Astrocyte (in vitro differentiated cells and primary cell): ENCODE data around the gene KIF26B. TPM values are rescaled to one million over a fixed set of nuclear protein-coding genes. Genes with fewer than 3 reads are reported as not detected.

Source experiments
- DNase-seq: peaks from one replicate; pipeline ENCODE4 v3.0.0-alpha.2; 2010; ENCODE audit warnings: low read depth
- FAIRE-seq: peaks from 2 replicates; lab custom pipeline; 2011; peaks lifted over from hg19 to GRCh38; lab: Jason Lieb, UNC
- H2AFZ ChIP-seq: 2 replicates; pipeline ENCODE4 v1.6.0; 2012; ENCODE audit warnings: low read depth, low read length, inconsistent platforms
- H3K27ac ChIP-seq: 2 replicates; pipeline ENCODE4 v1.5.1; 2011; ENCODE audit warnings: low read depth, low read length, inconsistent platforms
- H3K27me3 ChIP-seq: 2 replicates; pipeline ENCODE4 v1.6.0; 2011; ENCODE audit warnings: low read length, inconsistent platforms; ENCODE audit not compliant: insufficient read depth
- H3K36me3 ChIP-seq: 2 replicates; pipeline ENCODE4 v1.5.1; 2011; ENCODE audit warnings: low read length, inconsistent platforms; ENCODE audit not compliant: insufficient read depth
- H3K4me1 ChIP-seq: 2 replicates; pipeline ENCODE4 v1.5.1; 2011; ENCODE audit warnings: low read length, inconsistent platforms; ENCODE audit not compliant: insufficient read depth
- H3K4me2 ChIP-seq: 2 replicates; pipeline ENCODE4 v1.6.0; 2012; ENCODE audit warnings: low read length, inconsistent platforms
- H3K4me3 ChIP-seq: 2 replicates; pipeline ENCODE4 v1.5.1; 2011; ENCODE audit warnings: low read depth, mild to moderate bottlenecking, low read length, inconsistent platforms; ENCODE audit not compliant: insufficient read depth
- H3K79me2 ChIP-seq: 2 replicates; pipeline ENCODE4 v1.6.0; 2012; ENCODE audit warnings: mild to moderate bottlenecking, low read length, inconsistent platforms; ENCODE audit not compliant: insufficient read depth
- H3K9ac ChIP-seq: 2 replicates; pipeline ENCODE4 v1.6.0; 2012; ENCODE audit warnings: mild to moderate bottlenecking, low read length, inconsistent platforms
- H3K9me3 ChIP-seq: 2 replicates; pipeline ENCODE4 v1.5.1; 2012; ENCODE audit warnings: low read depth, mild to moderate bottlenecking, low read length, inconsistent platforms; ENCODE audit not compliant: insufficient read depth
- H4K20me1 ChIP-seq: 2 replicates; pipeline ENCODE4 v1.6.0; 2012; ENCODE audit warnings: low read length, inconsistent platforms; ENCODE audit not compliant: insufficient read depth
- H3K27ac Mint-ChIP-seq: one replicate; pipeline ENCODE4 v1.8.0; 2021; ENCODE audit warnings: mild to moderate bottlenecking, mixed read lengths; ENCODE audit not compliant: unreplicated experiment
- H3K27me3 Mint-ChIP-seq: one replicate; pipeline ENCODE4 v1.8.0; 2021; ENCODE audit warnings: low read depth, mixed read lengths; ENCODE audit not compliant: unreplicated experiment
- H3K36me3 Mint-ChIP-seq: one replicate; pipeline ENCODE4 v1.8.0; 2021; ENCODE audit warnings: low read depth, mixed read lengths; ENCODE audit not compliant: unreplicated experiment
- H3K4me1 Mint-ChIP-seq: one replicate; pipeline ENCODE4 v1.8.0; 2021; ENCODE audit warnings: low read depth, mixed read lengths; ENCODE audit not compliant: unreplicated experiment
- H3K4me3 Mint-ChIP-seq: one replicate; pipeline ENCODE4 v1.8.0; 2021; ENCODE audit warnings: mild to moderate bottlenecking, moderate library complexity, mixed read lengths; ENCODE audit not compliant: unreplicated experiment
- H3K9me3 Mint-ChIP-seq: one replicate; pipeline ENCODE4 v1.8.0; 2021; ENCODE audit warnings: mild to moderate bottlenecking, mixed read lengths; ENCODE audit not compliant: unreplicated experiment
- EZH2 ChIP-seq: IDR thresholded peaks from 2 replicates; pipeline ENCODE4 v1.6.1; 2012; ENCODE audit warnings: mild to moderate bottlenecking, low read length, inconsistent platforms; ENCODE audit not compliant: insufficient read depth
- total RNA-seq: library from RNA; stranded (reverse); gene quantifications from 2 replicates; pipeline ENCODE4 v1.2.1, GENCODE V29; 2021
- TF ChIP-seq, protein P1 (sequence below): IDR thresholded peaks from 2 replicates; pipeline ENCODE4 v1.5.1; 2011; ENCODE audit warnings: low read depth, mild to moderate bottlenecking, inconsistent platforms, low read length, moderate library complexity; ENCODE audit not compliant: insufficient read depth

KIF26B gene
- total RNA-seq, 1 donor from 2014 or later: 6.8 TPM

- peak overlapping the region; percentile 3 for H3K27ac Mint-ChIP-seq
- Histone ChIP-seq H3K79me2 (no peaks in the 10 kb centered on the region), H3K4me1 (no peaks in the 10 kb centered on the region), H3K9me3 (no peaks in the 10 kb centered on the region), H3K27me3 (no peaks in the 10 kb centered on the region), H4K20me1 (no peaks in the 10 kb centered on the region), H3K9ac (no peak overlapping the region), H3K4me3 (no peak overlapping the region), H3K4me2 (no peak overlapping the region), H2AFZ (no peak overlapping the region), H3K27ac (no peak overlapping the region), H3K36me3 (no peaks in the 10 kb centered on the region)
- peaks cover 4% of the 10 kb centered on the region for H3K27me3 Mint-ChIP-seq
- DNase-seq (peak; percentile 72), FAIRE-seq (peak; percentile 23)
- TF ChIP-seq, protein P1, sequence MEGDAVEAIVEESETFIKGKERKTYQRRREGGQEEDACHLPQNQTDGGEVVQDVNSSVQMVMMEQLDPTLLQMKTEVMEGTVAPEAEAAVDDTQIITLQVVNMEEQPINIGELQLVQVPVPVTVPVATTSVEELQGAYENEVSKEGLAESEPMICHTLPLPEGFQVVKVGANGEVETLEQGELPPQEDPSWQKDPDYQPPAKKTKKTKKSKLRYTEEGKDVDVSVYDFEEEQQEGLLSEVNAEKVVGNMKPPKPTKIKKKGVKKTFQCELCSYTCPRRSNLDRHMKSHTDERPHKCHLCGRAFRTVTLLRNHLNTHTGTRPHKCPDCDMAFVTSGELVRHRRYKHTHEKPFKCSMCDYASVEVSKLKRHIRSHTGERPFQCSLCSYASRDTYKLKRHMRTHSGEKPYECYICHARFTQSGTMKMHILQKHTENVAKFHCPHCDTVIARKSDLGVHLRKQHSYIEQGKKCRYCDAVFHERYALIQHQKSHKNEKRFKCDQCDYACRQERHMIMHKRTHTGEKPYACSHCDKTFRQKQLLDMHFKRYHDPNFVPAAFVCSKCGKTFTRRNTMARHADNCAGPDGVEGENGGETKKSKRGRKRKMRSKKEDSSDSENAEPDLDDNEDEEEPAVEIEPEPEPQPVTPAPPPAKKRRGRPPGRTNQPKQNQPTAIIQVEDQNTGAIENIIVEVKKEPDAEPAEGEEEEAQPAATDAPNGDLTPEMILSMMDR: no peak
- no peak for TF ChIP-seq EZH2
- H3K9me3 Mint-ChIP-seq: no peaks in the 10 kb centered on the region
- H3K36me3 Mint-ChIP-seq: peaks cover 3% of the 10 kb centered on the region
- H3K4me1 Mint-ChIP-seq: peaks cover 10% of the 10 kb centered on the region
- no peak overlapping the region for H3K4me3 Mint-ChIP-seq
Observed at GRCh38 chr1:245475126-245475525, 320.3 kb downstream of the KIF26B start.

- no peak for TF ChIP-seq EZH2
- TF ChIP-seq, protein P1: no peak
- no peak overlapping the region for H3K27ac ChIP-seq
- Mint-ChIP-seq H3K27ac (no peak overlapping the region), H3K4me3 (no peak overlapping the region), H3K9me3 (no peaks in the 10 kb centered on the region), H3K4me1 (peaks cover 10% of the 10 kb centered on the region), H3K36me3 (peaks cover 3% of the 10 kb centered on the region), H3K27me3 (peaks cover 4% of the 10 kb centered on the region)
- H3K4me2 ChIP-seq: no peak overlapping the region
- H3K9me3 ChIP-seq: no peaks in the 10 kb centered on the region
- no peaks in the 10 kb centered on the region for H4K20me1 ChIP-seq
- H3K36me3 ChIP-seq: no peaks in the 10 kb centered on the region
- no peak overlapping the region for H3K4me3 ChIP-seq
- H3K27me3 ChIP-seq: no peaks in the 10 kb centered on the region
- no peaks in the 10 kb centered on the region for H3K79me2 ChIP-seq
- H2AFZ ChIP-seq: no peak overlapping the region
- no peak overlapping the region for H3K9ac ChIP-seq
- DNase-seq: no peak
- no peaks in the 10 kb centered on the region for H3K4me1 ChIP-seq
- FAIRE-seq: no peak
Observed at GRCh38 chr1:245475961-245476516, 321.3 kb downstream of the KIF26B start.

DNA sequence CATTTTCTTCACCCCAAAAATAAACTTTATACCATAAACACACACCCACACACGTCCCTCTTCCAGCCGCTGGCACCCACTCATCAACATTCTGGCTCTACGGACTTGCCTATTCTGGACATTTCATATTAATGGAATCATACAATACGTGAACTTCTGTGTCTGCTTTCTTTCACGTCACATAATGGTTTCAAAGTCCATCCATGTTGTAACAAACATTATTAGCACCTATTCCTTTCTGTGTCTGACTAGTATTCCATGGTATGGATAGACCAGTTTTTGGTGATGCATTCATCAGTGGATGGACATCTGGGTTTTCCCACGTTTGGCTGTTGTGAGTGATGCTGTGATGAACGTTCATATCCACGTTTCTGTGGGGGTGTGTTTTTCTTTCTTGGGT is 323.2 kb downstream of the KIF26B start:
- H3K4me3 Mint-ChIP-seq: no peak overlapping the region

More for the DNA sequence above, 323.2 kb downstream of the KIF26B start:
- FAIRE-seq (no peak), DNase-seq (no peak)
- no peak overlapping the region for H3K4me2 ChIP-seq
- H3K4me3 ChIP-seq: no peak overlapping the region
- no peaks in the 10 kb centered on the region for H3K79me2 ChIP-seq
- Mint-ChIP-seq H3K4me1 (peaks cover 10% of the 10 kb centered on the region), H3K27me3 (peaks cover 8% of the 10 kb centered on the region), H3K36me3 (peaks cover 7% of the 10 kb centered on the region), H3K9me3 (no peaks in the 10 kb centered on the region), H3K27ac (no peak overlapping the region)
- no peak for TF ChIP-seq EZH2
- TF ChIP-seq, protein P1: no peak
- no peaks in the 10 kb centered on the region for H4K20me1 ChIP-seq
- H3K9me3 ChIP-seq: no peaks in the 10 kb centered on the region
- no peak overlapping the region for H2AFZ ChIP-seq
- no peak overlapping the region for H3K27ac ChIP-seq
- H3K27me3 ChIP-seq: no peaks in the 10 kb centered on the region
- no peak overlapping the region for H3K9ac ChIP-seq
- no peaks in the 10 kb centered on the region for H3K4me1 ChIP-seq
- no peaks in the 10 kb centered on the region for H3K36me3 ChIP-seq
